Cardiac fibroblast (primary cell): ENCODE data around the gene GCK.
"Not testable (repeated sequence)": the region's sequence is repeated elsewhere in the genome, so short reads cannot be mapped to it uniquely, and the experiment has no call there.

Source experiments
- DNase-seq, 2 donors: peaks; one replicate each; pipeline versions ENCODE4 v3.0.0 to v3.0.0-alpha.2; 2010; ENCODE audit warnings: low read depth in 2 of 2
- H3K4me3 ChIP-seq, 2 donors: replicated peaks in 1 of 2; 1 replicate in 1 of 2; 2 replicates in 1 of 2; pipeline ENCODE4 v1.5.1; 2011; ENCODE audit warnings: low read depth in 2 of 2, low read length in 2 of 2, mild to moderate bottlenecking in 2 of 2, moderate library complexity in 1 of 2
- TF ChIP-seq, protein P1 (sequence below): IDR thresholded peaks from one replicate; pipeline ENCODE4 v1.5.1; 2011; ENCODE audit warnings: low read depth, mild to moderate bottlenecking, low read length, inconsistent platforms

The GCK gene

DNA sequence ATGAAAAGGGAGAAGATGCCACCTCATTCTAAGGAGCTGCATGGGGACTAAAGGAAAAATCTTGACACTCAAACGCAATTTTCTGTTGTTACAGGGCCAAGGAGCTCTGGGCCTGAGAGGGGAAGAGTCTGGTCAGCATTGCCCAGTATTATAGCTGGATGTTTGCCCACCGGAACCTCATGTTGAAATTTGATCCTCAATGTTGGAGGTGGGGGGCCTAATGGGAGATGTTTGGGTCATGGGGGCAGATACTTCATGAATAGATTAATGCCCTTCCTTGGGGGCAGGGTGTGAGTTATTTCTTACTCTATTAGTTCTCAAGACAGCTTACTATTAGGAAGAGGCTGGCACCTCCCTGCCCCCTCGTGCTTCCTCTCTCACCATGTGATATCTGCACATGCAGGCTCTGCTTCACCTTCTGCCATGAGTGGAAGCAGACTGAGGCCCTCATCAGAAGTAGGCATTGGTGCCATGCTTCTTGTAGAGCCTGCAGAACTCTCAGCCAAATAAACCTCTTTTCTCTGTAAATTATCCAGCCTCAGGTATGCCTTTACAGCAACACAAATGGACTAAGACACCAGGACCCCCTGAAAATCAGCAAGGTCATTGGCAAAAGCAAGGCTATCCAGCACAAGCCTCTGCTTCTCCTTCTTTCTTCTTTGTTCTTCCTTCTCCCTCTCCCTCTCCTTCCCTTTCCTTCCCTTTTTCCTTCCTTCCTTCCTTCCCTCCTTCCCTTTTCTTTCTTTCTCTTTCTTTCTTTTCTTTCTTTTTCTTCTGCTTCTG is 15.1 kb downstream of the GCK start:
- TF ChIP-seq, protein P1, sequence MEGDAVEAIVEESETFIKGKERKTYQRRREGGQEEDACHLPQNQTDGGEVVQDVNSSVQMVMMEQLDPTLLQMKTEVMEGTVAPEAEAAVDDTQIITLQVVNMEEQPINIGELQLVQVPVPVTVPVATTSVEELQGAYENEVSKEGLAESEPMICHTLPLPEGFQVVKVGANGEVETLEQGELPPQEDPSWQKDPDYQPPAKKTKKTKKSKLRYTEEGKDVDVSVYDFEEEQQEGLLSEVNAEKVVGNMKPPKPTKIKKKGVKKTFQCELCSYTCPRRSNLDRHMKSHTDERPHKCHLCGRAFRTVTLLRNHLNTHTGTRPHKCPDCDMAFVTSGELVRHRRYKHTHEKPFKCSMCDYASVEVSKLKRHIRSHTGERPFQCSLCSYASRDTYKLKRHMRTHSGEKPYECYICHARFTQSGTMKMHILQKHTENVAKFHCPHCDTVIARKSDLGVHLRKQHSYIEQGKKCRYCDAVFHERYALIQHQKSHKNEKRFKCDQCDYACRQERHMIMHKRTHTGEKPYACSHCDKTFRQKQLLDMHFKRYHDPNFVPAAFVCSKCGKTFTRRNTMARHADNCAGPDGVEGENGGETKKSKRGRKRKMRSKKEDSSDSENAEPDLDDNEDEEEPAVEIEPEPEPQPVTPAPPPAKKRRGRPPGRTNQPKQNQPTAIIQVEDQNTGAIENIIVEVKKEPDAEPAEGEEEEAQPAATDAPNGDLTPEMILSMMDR = no peak
- DNase-seq = no peak

DNA sequence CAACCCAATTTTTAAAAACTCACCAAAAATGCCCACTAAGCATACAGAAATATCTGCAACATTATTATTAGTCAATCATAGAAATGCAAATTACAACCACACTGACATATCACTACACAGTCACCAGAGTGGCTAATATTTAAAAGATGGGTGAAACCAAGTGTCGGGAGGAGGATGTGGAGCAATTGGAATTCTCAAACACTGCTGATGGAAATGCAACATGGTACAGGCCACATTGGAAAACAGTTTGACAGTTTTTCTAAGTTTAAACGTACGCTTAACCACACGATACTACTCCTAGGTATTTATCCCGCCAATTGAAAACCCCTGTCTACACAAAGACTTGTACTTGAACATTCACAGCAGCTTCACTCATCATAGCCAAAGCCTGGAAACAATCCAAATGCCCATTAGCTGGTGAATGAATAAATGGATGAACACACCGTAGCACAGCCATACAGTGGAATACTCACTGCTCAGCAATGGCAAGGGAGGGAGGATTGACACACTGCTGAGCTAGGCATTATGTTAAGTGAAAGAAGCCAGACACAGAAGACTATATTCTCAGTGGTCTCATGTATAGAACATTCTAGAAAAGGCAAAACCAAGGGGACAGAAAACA is 16.3 kb downstream of the GCK start:
- DNase-seq = no peak
- TF ChIP-seq, protein P1 = no peak
- H3K4me3 ChIP-seq = no peak overlapping the region

More for the DNA sequence above, 15.1 kb downstream of the GCK start:
- no peak overlapping the region for H3K4me3 ChIP-seq

DNA sequence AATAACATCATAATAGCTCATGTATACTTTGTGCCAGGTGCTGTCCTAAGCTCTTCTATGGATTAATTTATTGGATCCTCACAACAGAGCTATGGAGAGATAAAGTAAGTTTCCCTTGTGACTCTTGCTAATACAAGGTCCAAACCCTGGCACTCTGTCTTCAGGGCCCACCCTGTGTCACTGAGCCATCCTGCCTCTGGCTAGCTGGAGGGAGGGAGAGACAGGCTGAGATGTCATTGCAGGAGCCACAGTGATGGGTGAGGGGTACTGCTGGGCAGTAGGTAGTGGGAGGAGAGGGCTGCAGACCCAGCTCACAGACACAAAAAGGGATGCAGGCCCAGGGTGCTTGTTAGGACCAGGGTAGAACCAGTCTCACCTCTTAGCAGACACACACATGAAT is 16.9 kb downstream of the GCK start:
- TF ChIP-seq, protein P1 = no peak
- no peak overlapping the region for H3K4me3 ChIP-seq
- no peak for DNase-seq

DNA sequence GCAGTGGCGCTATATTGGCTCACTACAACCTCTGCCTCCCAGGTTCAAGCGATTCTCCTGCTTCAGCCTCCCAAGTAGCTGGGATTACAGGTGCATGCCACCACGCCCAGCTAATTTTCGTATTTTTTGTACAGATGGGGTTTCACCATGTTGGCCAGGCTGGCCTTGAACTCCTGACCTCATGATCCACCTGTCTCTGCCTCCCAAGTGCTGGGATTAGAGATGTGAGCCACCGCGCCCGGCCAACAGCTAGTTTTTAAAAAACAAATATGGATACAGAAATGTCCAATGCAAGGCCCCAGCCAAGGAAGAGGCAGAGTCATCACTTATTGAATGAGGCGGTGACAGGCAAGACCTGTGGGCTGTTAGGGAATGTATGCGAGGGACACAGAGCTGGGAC is 17.3 kb downstream of the GCK start:
- not testable (repeated sequence) for DNase-seq, H3K4me3 ChIP-seq

DNA sequence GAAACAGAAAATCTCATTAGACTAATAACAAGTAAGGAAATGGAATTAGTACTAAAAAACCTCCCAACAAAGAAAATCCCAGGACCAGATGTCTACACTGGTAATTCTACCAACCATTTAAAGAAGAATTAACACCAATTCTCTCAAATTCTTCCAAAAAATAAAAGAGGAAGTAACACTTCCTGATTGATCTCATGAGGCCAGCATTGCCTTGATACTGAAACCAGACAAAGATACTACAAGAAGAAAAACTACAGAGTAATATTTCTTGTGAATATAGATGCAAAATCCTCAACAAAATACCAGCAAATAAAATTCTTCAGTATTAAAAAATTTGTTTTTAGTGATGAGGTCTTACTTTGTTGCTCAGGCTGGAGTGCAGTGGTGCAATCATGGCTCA is 21.3 kb downstream of the GCK start:
- H3K4me3 ChIP-seq = no peak overlapping the region
- TF ChIP-seq, protein P1 = no peak
- no peak for DNase-seq

DNA sequence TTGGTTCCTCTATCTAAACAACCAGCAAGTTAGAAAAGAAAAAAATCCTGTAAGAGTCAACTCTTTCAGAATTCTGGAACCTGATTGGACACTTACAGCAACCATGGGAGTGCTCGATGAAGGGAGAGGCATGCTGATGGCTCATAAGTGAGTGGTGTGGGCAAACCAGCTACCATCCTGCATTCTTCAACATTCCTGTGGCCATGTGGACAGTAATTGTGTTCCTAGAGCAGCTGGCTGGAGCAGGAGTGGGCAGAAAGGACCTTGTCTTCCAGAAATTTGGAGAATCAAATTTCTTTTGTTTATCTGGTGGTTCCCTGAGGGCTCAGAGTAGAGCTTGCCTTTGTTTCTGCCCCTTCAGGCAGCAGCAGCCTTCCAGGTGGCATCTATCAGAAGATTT is 25.6 kb downstream of the GCK start:
- DNase-seq = peak; percentile 74 to 83
- TF ChIP-seq, protein P1 = no peak

DNA sequence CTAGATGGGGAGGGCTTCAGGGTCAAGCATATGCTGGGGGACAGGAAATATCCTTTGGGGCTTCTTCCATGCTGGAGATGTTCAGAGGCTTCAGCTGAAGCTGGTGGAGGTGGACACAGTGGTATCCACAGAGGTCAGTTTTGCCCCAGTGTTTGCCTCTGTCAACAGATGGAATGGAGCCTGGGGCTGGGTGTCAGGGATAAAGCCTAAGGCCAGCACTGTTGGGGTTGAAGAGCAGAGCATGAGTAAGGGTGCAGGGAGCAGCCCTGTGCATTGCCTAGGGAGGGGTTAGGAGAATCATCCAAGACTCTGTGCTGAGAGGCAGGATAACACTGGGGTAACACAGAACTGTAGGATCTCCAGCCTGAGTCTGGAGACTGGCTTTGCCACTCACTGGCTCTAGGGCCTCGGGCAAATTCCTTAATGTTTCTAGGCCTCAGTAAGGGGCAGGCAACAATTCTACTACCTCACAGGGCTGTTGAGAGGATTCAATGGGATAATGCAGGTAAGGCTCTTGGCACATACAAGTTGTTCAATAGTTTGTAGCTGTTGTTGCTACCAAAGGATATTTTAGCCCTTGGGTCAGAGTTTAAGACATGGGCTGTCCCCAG is 26.3 kb downstream of the GCK start:
- no peak for DNase-seq
- no peak overlapping the region for H3K4me3 ChIP-seq
- TF ChIP-seq, protein P1 = no peak

More for the DNA sequence above, 25.6 kb downstream of the GCK start:
- no peak overlapping the region for H3K4me3 ChIP-seq
